ENCODE measurements around the gene ZNF202. TPM values are rescaled to one million over a fixed set of nuclear protein-coding genes. Genes with fewer than 3 reads are reported as not detected.

The ZNF202 gene
- total RNA-seq, 1 donor = 6.5 TPM

- H2AFZ ChIP-seq (ENCODE audit: low read length) = no peak overlapping the region
- no peak for DNase-seq (ENCODE audit: insufficient read length, low spot score, missing footprints)
- TF ChIP-seq CTCF (IDR thresholded peaks at IDR 0.05; ENCODE audit: extremely low read depth, low read depth, low read length) = no peak
Observed at GRCh38 chr11:123760894-123761293, 19.4 kb upstream of the ZNF202 start.

GRCh38 chr11:123757976-123758375 is 16.5 kb upstream of the ZNF202 start:
- H3K4me2 ChIP-seq (ENCODE audit: insufficient read depth, low read length) = no peak overlapping the region
- TF ChIP-seq CTCF (IDR thresholded peaks at IDR 0.05; ENCODE audit: extremely low read depth, low read depth, low read length) = no peak
- H3K27ac ChIP-seq (ENCODE audit: low read depth, low read length) = no peak overlapping the region
- no peak for DNase-seq (ENCODE audit: insufficient read length, low spot score, missing footprints)
- no peaks in the 10 kb centered on the region for H3K27me3 ChIP-seq (ENCODE audit: insufficient read depth, low read length)
- no peaks in the 10 kb centered on the region for H3K79me2 ChIP-seq (ENCODE audit: insufficient read depth, low read length)
- no peak overlapping the region for H3K4me3 ChIP-seq (ENCODE audit: insufficient read depth, low read length)
- no peaks in the 10 kb centered on the region for H4K20me1 ChIP-seq (ENCODE audit: insufficient read depth, low read length)
- no peak overlapping the region for H2AFZ ChIP-seq (ENCODE audit: low read length)
- no peaks in the 10 kb centered on the region for H3K4me1 ChIP-seq (ENCODE audit: insufficient read depth, low read length)
- H3K9me3 ChIP-seq (ENCODE audit: low read depth, low read length) = no peaks in the 10 kb centered on the region
- H3K36me3 ChIP-seq (ENCODE audit: insufficient read depth, low read length) = no peaks in the 10 kb centered on the region

More at GRCh38 chr11:123760894-123761293, 19.4 kb upstream of the ZNF202 start:
- no peaks in the 10 kb centered on the region for H3K9me3 ChIP-seq (ENCODE audit: low read depth, low read length)
- no peaks in the 10 kb centered on the region for H3K79me2 ChIP-seq (ENCODE audit: insufficient read depth, low read length)
- H3K36me3 ChIP-seq (ENCODE audit: insufficient read depth, low read length) = no peaks in the 10 kb centered on the region
- no peak overlapping the region for H3K4me3 ChIP-seq (ENCODE audit: insufficient read depth, low read length)
- H4K20me1 ChIP-seq (ENCODE audit: insufficient read depth, low read length) = no peaks in the 10 kb centered on the region
- no peaks in the 10 kb centered on the region for H3K4me1 ChIP-seq (ENCODE audit: insufficient read depth, low read length)
- H3K27me3 ChIP-seq (ENCODE audit: insufficient read depth, low read length) = no peaks in the 10 kb centered on the region
- no peak overlapping the region for H3K4me2 ChIP-seq (ENCODE audit: insufficient read depth, low read length)
- no peak overlapping the region for H3K27ac ChIP-seq (ENCODE audit: low read depth, low read length)

GRCh38 chr11:123755813-123756212 is 14.4 kb upstream of the ZNF202 start:
- no peak for TF ChIP-seq CTCF (IDR thresholded peaks at IDR 0.05; ENCODE audit: extremely low read depth, low read depth, low read length)
- Histone ChIP-seq H4K20me1 (ENCODE audit: insufficient read depth, low read length) (no peaks in the 10 kb centered on the region), H3K4me3 (ENCODE audit: insufficient read depth, low read length) (no peak overlapping the region), H3K27me3 (ENCODE audit: insufficient read depth, low read length) (no peaks in the 10 kb centered on the region), H2AFZ (ENCODE audit: low read length) (no peak overlapping the region), H3K27ac (ENCODE audit: low read depth, low read length) (no peak overlapping the region), H3K36me3 (ENCODE audit: insufficient read depth, low read length) (no peaks in the 10 kb centered on the region), H3K4me2 (ENCODE audit: insufficient read depth, low read length) (no peak overlapping the region), H3K79me2 (ENCODE audit: insufficient read depth, low read length) (no peaks in the 10 kb centered on the region), H3K4me1 (ENCODE audit: insufficient read depth, low read length) (no peaks in the 10 kb centered on the region), H3K9me3 (ENCODE audit: low read depth, low read length) (no peaks in the 10 kb centered on the region)
- DNase-seq (ENCODE audit: insufficient read length, low spot score, missing footprints) = no peak

- Histone ChIP-seq H3K36me3 (ENCODE audit: insufficient read depth, low read length) (no peaks in the 10 kb centered on the region), H3K27me3 (ENCODE audit: insufficient read depth, low read length) (no peaks in the 10 kb centered on the region), H3K9me3 (ENCODE audit: low read depth, low read length) (no peaks in the 10 kb centered on the region), H2AFZ (ENCODE audit: low read length) (no peak overlapping the region), H3K27ac (ENCODE audit: low read depth, low read length) (no peak overlapping the region), H3K4me1 (ENCODE audit: insufficient read depth, low read length) (no peaks in the 10 kb centered on the region), H3K4me2 (ENCODE audit: insufficient read depth, low read length) (no peak overlapping the region), H4K20me1 (ENCODE audit: insufficient read depth, low read length) (no peaks in the 10 kb centered on the region), H3K4me3 (ENCODE audit: insufficient read depth, low read length) (no peak overlapping the region), H3K79me2 (ENCODE audit: insufficient read depth, low read length) (no peaks in the 10 kb centered on the region)
- no peak for TF ChIP-seq CTCF (IDR thresholded peaks at IDR 0.05; ENCODE audit: extremely low read depth, low read depth, low read length)
- DNase-seq (ENCODE audit: insufficient read length, low spot score, missing footprints) = no peak
Observed at GRCh38 chr11:123755344-123755743, 13.9 kb upstream of the ZNF202 start.
